Parathyroid adenoma (tissue), 2 donors: ENCODE data around the gene AFF1.

Experiments used
- H2AFZ ChIP-seq: fragments of 300-600 bp; sonication (generic); one replicate; pipeline ENCODE4 v1.7.0; 2017; ENCODE audit warnings: antibody characterized with exemption, mild to moderate bottlenecking
- H3K27ac ChIP-seq: fragments of 300-600 bp; sonication (generic); one replicate; pipeline ENCODE4 v1.7.0; 2017
- H3K27me3 ChIP-seq: fragments of 300-600 bp; sonication (generic); one replicate; pipeline ENCODE4 v1.7.0; 2017; ENCODE audit warnings: low read length; ENCODE audit not compliant: control insufficient read depth, insufficient read depth
- H3K36me3 ChIP-seq: fragments of 300-600 bp; sonication (generic); one replicate; pipeline ENCODE4 v1.7.0; 2017; ENCODE audit warnings: low read length; ENCODE audit not compliant: control insufficient read depth, insufficient read depth
- H3K4me1 ChIP-seq: fragments of 300-600 bp; sonication (generic); one replicate; pipeline ENCODE4 v1.7.0; 2017; ENCODE audit warnings: control low read depth
- H3K4me2 ChIP-seq: fragments of 300-600 bp; sonication (generic); one replicate; pipeline ENCODE4 v1.7.0; 2017; ENCODE audit warnings: low read length
- H3K4me3 ChIP-seq: fragments of 300-600 bp; sonication (generic); one replicate; pipeline ENCODE4 v1.7.0; 2017; ENCODE audit warnings: low read depth, low read length
- H3K79me2 ChIP-seq: fragments of 300-600 bp; sonication (generic); one replicate; pipeline ENCODE4 v1.7.0; 2017; ENCODE audit warnings: control low read depth
- H3K9ac ChIP-seq: fragments of 300-600 bp; sonication (generic); one replicate; pipeline ENCODE4 v1.7.0; 2017; ENCODE audit warnings: mild to moderate bottlenecking
- H3K9me3 ChIP-seq: fragments of 300-600 bp; sonication (generic); one replicate; pipeline ENCODE4 v1.7.0; 2017; ENCODE audit warnings: low read length; ENCODE audit not compliant: control insufficient read depth
- CTCF ChIP-seq: fragments of 300-600 bp; sonication (generic); IDR thresholded peaks from one replicate; pipeline ENCODE4 v1.7.0; 2017; ENCODE audit warnings: antibody characterized with exemption, mild to moderate bottlenecking
- donor health status: primary hyperparathyroidism.

AFF1 gene

GRCh38 chr4:87037671-87038334 is 103.0 kb downstream of the AFF1 start:
- H3K4me1 ChIP-seq: peaks cover 10% of the 10 kb centered on the region
- H3K27me3 ChIP-seq: no peaks in the 10 kb centered on the region
- H3K79me2 ChIP-seq: peaks cover 37% of the 10 kb centered on the region
- H3K9me3 ChIP-seq: no peaks in the 10 kb centered on the region
- H3K4me3 ChIP-seq: peak overlapping the region; percentile 27
- H3K9ac ChIP-seq: no peak overlapping the region
- H3K4me2 ChIP-seq: peak overlapping the region; percentile 25
- TF ChIP-seq CTCF: no peak
- no peak overlapping the region for H2AFZ ChIP-seq
- peak overlapping the region; percentile 60 for H3K27ac ChIP-seq
- no peaks in the 10 kb centered on the region for H3K36me3 ChIP-seq

- peaks cover 13% of the 10 kb centered on the region for H3K4me1 ChIP-seq
- TF ChIP-seq CTCF: no peak
- H3K4me3 ChIP-seq: peak overlapping the region; percentile 25
- H3K79me2 ChIP-seq: peaks cover 39% of the 10 kb centered on the region
- no peaks in the 10 kb centered on the region for H3K9me3 ChIP-seq
- H3K36me3 ChIP-seq: no peaks in the 10 kb centered on the region
- H3K27me3 ChIP-seq: no peaks in the 10 kb centered on the region
- peak overlapping the region; percentile 60 for H3K27ac ChIP-seq
- no peak overlapping the region for H2AFZ ChIP-seq
- no peak overlapping the region for H3K9ac ChIP-seq
- peak overlapping the region; percentile 25 for H3K4me2 ChIP-seq
Measured at GRCh38 chr4:87038837-87039615, 104.2 kb downstream of the AFF1 start.

- H3K4me3 ChIP-seq: no peak overlapping the region
- H3K79me2 ChIP-seq: peaks cover 24% of the 10 kb centered on the region
- no peaks in the 10 kb centered on the region for H3K9me3 ChIP-seq
- H2AFZ ChIP-seq: no peak overlapping the region
- H3K36me3 ChIP-seq: no peaks in the 10 kb centered on the region
- H3K27me3 ChIP-seq: no peaks in the 10 kb centered on the region
- peaks cover 26% of the 10 kb centered on the region for H3K4me1 ChIP-seq
- H3K9ac ChIP-seq: no peak overlapping the region
- no peak overlapping the region for H3K4me2 ChIP-seq
- TF ChIP-seq CTCF: no peak
- H3K27ac ChIP-seq: no peak overlapping the region
Measured at GRCh38 chr4:87041141-87041540, 106.3 kb downstream of the AFF1 start.

GRCh38 chr4:87042221-87042620 is 107.4 kb downstream of the AFF1 start:
- H3K4me1 ChIP-seq: peaks cover 30% of the 10 kb centered on the region
- no peak for TF ChIP-seq CTCF
- no peak overlapping the region for H3K9ac ChIP-seq
- H3K9me3 ChIP-seq: no peaks in the 10 kb centered on the region
- no peak overlapping the region for H3K4me3 ChIP-seq
- peaks cover 24% of the 10 kb centered on the region for H3K79me2 ChIP-seq
- no peaks in the 10 kb centered on the region for H3K36me3 ChIP-seq
- no peaks in the 10 kb centered on the region for H3K27me3 ChIP-seq
- H3K4me2 ChIP-seq: no peak overlapping the region
- H3K27ac ChIP-seq: peak overlapping the region; percentile 8
- H2AFZ ChIP-seq: no peak overlapping the region
